Colonic mucosa (tissue), 4 donors: ENCODE measurements around the gene PATJ. TPM values are rescaled to one million over a fixed set of nuclear protein-coding genes. Genes with fewer than 3 reads are reported as not detected.
"Not testable (repeated sequence)": the region's sequence is repeated elsewhere in the genome, so short reads cannot be mapped to it uniquely, and the experiment has no call there.

Source experiments
- DNase-seq: peaks from one replicate; pipeline ENCODE4 v3.0.0-alpha.2; 2020
- H3K27ac ChIP-seq: fragments of 200-600 bp; one replicate; pipeline ENCODE4 v1.8.0; 2021
- H3K27me3 ChIP-seq: fragments of 200-600 bp; one replicate; pipeline ENCODE4 v1.8.0; 2021
- H3K36me3 ChIP-seq: fragments of 200-600 bp; one replicate; pipeline ENCODE4 v1.8.0; 2021
- H3K4me1 ChIP-seq: fragments of 200-600 bp; one replicate; pipeline ENCODE4 v1.8.0; 2021; ENCODE audit warnings: mild to moderate bottlenecking
- H3K4me3 ChIP-seq: fragments of 200-600 bp; one replicate; pipeline ENCODE4 v1.8.0; 2021
- H3K9ac ChIP-seq, 2 donors: one replicate each; pipeline ENCODE4 v1.7.0; 2013; ENCODE audit warnings: control low read depth in 2 of 2, low read depth in 2 of 2, low read length in 2 of 2
- H3K9me3 ChIP-seq: fragments of 200-600 bp; one replicate; pipeline ENCODE4 v1.8.0; 2021
- intact Hi-C: fragments of 100-400 bp; cut with DNase I; formaldehyde crosslinking; loops from one replicate; pipeline ENCODE4 v1.14.1; 2022
- total RNA-seq, 2 donors: library from RNA; stranded (reverse); fragmentation: NEBNext Ultra II Directional in 1 of 2; extraction: Animal tissue kit (Norgen Biotek cat#: 25700) in 1 of 2; gene quantifications; one replicate each; pipeline ENCODE4 v1.2.1, GENCODE V29; 2021
- TF ChIP-seq, protein P1 (sequence below): fragments of 200-600 bp; IDR thresholded peaks from one replicate; pipeline ENCODE4 v1.8.0; 2022; ENCODE audit warnings: antibody characterized with exemption, mild to moderate bottlenecking
- donor health status: healthy.
- donor health status: DM: no; HTN: no; CAD: no.
- donor health status: DM: no; HTN: no; CAD: no.

The PATJ gene
- total RNA-seq, 2 donors from 2014 or later = 65.6 to 69.0 TPM

DNA sequence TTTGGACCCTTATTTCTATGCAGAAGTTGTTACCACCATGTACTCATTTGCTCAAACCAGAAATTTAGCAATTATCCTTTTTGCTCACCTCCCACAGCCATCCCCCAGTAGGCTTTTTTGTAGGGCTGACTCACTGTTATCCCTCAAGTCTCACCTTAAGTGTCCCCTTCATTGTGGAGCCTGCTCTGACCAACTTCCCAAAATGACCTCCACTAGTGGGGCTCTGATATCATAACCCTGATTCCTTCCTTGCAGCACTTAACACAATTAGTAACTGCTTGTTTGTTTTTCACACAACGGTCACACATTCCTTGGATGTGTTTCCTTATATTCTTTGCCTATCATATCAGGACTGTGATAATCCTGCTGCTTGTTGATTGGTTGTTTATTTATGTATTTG, 76.7 kb downstream of the PATJ start:
- no peak overlapping the region for H3K9ac ChIP-seq
- intact Hi-C loops = no loop called here

DNA sequence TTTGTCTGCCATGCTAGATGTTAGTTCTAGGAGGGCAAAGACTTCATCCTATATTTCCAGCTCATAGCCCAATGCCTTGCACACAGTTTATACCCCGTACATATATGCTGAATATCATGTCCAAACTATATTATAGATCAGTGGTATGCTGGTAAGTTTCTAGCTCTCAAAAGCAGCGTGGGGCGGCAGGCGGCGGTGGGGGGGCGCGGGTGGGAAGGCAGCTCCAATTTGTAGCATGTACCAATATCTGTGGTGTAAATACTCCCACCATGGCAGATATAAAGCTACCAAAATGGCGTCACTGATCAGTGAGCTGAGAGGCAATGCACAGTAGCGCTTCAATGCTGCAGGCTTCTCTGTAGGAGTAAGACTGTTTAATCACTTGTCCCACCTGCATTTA, 77.1 kb downstream of the PATJ start:
- intact Hi-C loops = no loop called here
- Histone ChIP-seq H3K36me3 (peaks cover 4% of the 10 kb centered on the region), H3K27ac (no peak overlapping the region), H3K9ac (no peak overlapping the region), H3K4me3 (no peak overlapping the region), H3K4me1 (no peaks in the 10 kb centered on the region), H3K27me3 (no peaks in the 10 kb centered on the region), H3K9me3 (no peaks in the 10 kb centered on the region)
- no peak for DNase-seq
- TF ChIP-seq, protein P1, sequence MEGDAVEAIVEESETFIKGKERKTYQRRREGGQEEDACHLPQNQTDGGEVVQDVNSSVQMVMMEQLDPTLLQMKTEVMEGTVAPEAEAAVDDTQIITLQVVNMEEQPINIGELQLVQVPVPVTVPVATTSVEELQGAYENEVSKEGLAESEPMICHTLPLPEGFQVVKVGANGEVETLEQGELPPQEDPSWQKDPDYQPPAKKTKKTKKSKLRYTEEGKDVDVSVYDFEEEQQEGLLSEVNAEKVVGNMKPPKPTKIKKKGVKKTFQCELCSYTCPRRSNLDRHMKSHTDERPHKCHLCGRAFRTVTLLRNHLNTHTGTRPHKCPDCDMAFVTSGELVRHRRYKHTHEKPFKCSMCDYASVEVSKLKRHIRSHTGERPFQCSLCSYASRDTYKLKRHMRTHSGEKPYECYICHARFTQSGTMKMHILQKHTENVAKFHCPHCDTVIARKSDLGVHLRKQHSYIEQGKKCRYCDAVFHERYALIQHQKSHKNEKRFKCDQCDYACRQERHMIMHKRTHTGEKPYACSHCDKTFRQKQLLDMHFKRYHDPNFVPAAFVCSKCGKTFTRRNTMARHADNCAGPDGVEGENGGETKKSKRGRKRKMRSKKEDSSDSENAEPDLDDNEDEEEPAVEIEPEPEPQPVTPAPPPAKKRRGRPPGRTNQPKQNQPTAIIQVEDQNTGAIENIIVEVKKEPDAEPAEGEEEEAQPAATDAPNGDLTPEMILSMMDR = no peak

More for the DNA sequence above, 76.7 kb downstream of the PATJ start:
- Histone ChIP-seq H3K36me3 (peaks cover 4% of the 10 kb centered on the region), H3K4me3 (no peak overlapping the region), H3K27ac (no peak overlapping the region), H3K27me3 (no peaks in the 10 kb centered on the region), H3K9me3 (no peaks in the 10 kb centered on the region), H3K4me1 (no peaks in the 10 kb centered on the region)
- no peak for DNase-seq
- TF ChIP-seq, protein P1 = no peak

DNA sequence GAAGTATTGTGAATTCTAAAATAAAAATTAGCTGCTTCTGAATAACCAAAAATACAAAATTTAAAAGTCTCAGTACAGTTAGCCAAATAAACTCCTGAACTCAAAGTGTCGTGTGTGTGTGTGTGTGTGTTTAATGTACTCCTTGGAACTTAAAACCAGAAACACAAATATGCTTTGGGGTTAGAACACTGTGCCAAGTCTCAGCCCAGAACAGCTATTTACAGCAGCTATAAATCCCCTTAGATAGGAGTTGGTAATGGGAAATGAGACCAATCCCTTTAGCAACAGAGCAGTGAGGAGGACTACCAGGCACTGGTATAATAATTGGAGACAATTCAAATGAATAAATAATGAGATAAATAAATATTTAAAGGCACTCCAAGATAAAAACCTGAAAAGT, 83.1 kb downstream of the PATJ start:
- no peak for DNase-seq
- no peak overlapping the region for H3K9ac ChIP-seq
- no peaks in the 10 kb centered on the region for H3K27me3 ChIP-seq
- no peak overlapping the region for H3K4me3 ChIP-seq
- no peak overlapping the region for H3K27ac ChIP-seq
- intact Hi-C loops = no loop called here
- TF ChIP-seq, protein P1 = no peak
- H3K9me3 ChIP-seq = no peaks in the 10 kb centered on the region
- H3K4me1 ChIP-seq = no peaks in the 10 kb centered on the region
- H3K36me3 ChIP-seq = peaks cover 4% of the 10 kb centered on the region

DNA sequence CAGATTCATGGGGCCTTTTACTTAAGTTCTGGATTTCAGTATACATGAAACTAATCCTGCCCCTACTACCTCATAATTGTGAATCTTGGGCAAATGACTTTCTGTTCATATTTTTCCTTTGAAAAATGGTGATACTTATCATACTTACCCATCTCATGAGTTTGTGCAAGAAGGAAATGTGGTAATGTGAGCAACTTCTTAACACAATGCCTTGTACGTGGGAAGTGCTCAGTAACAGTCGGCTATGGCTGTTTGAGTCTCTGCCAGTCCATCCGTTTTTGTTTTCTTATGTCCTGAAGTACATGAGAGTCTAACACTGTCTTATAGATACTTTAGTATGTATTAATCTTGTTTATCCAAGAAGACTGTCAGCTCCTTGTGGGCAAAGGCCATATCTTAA, 86.5 kb downstream of the PATJ start:
- DNase-seq = no peak
- TF ChIP-seq, protein P1 = no peak
- no peaks in the 10 kb centered on the region for H3K27me3 ChIP-seq
- no peak overlapping the region for H3K27ac ChIP-seq
- no peak overlapping the region for H3K9ac ChIP-seq
- H3K4me3 ChIP-seq = no peak overlapping the region
- no peaks in the 10 kb centered on the region for H3K36me3 ChIP-seq
- H3K4me1 ChIP-seq = no peaks in the 10 kb centered on the region
- intact Hi-C loops = no loop called here
- H3K9me3 ChIP-seq = no peaks in the 10 kb centered on the region

DNA sequence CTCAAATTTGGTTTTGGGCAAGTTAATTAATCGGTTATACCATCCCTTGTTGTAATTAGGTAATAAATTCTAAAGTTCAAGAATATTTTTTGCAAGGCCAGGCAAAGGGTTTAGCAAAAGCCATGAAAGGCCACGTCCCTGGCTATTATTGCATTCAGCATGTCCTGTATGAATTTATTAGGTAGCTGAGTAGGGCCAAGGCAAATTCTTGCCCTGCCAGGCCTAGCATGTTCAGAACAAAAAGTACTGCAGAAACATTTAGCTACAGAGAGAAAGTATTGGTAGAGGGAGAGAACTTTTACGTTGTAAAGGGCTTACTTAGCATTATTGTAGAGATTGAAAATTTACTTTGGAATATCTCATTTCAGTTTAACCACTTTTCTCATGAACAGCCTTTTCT, 94.4 kb downstream of the PATJ start:
- TF ChIP-seq, protein P1 = no peak
- no peak overlapping the region for H3K4me3 ChIP-seq
- H3K27ac ChIP-seq = no peak overlapping the region
- DNase-seq = no peak
- no peaks in the 10 kb centered on the region for H3K36me3 ChIP-seq
- no peaks in the 10 kb centered on the region for H3K4me1 ChIP-seq
- H3K27me3 ChIP-seq = no peaks in the 10 kb centered on the region
- no peaks in the 10 kb centered on the region for H3K9me3 ChIP-seq
- intact Hi-C loops = no loop called here
- no peak overlapping the region for H3K9ac ChIP-seq

DNA sequence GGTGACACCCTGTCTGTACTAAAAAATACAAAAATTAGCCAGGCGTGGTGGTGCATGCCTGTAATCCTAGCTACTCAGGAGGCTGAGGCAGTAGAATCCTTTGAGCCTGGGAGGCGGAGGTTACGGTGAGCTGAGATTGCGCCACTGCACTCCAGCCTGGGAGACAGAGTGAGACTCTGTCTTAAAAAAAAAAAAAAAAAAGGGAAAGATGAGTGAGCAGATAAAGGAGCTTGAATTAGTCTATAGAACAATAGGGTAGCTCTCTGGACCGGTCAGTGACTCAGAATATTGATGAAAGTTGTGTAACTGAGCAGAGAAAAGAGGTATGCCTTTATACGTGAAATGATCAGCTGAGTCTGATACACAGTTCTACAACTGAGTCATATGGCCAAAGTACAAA, 95.3 kb downstream of the PATJ start:
- DNase-seq, H3K9ac ChIP-seq, intact Hi-C loops, H3K27me3 ChIP-seq, H3K36me3 ChIP-seq, H3K4me3 ChIP-seq, H3K27ac ChIP-seq, H3K9me3 ChIP-seq, H3K4me1 ChIP-seq: not testable (repeated sequence)
